ENCODE results near the gene NDUFS2. TPM values are rescaled to one million over a fixed set of nuclear protein-coding genes. Genes with fewer than 3 reads are reported as not detected.
"Not testable (repeated sequence)": the region's sequence is repeated elsewhere in the genome, so short reads cannot be mapped to it uniquely, and the experiment has no call there.

The NDUFS2 gene
- total RNA-seq, 2 experiments from 2014 or later: 87.3 to 88.8 TPM

GRCh38 chr1:161255302-161255701 lies 53.1 kb downstream of the NDUFS2 start:
- POLR2A ChIA-PET, CTCF ChIA-PET: not testable (repeated sequence)

DNA sequence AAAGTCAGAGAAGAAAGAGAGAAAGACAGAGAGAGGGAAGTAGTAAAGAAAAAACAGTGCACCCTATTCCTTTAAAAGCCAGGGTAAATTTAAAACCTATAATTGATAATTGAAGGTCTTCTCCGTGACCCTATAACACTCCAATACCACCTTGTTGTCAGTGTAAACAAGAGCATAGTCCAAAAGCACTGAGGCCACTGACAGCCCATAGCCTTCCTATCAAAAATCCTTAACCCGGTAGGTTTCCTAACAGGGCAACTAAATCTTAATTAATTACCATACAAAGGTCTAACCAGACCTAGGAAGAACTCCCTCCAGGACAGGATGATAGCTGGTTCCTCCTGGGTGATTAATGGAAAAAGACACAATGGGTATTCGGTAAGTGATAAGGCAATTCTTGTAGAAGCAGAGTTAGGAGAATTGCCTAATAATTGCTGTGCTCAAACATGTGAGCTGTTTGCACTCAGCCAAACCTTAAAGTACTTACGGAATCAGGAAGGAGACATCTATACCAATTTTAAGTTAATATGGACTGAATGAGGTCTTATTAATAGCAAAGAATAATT lies 53.9 kb downstream of the NDUFS2 start:
- CTCF ChIA-PET: not testable (repeated sequence)

DNA sequence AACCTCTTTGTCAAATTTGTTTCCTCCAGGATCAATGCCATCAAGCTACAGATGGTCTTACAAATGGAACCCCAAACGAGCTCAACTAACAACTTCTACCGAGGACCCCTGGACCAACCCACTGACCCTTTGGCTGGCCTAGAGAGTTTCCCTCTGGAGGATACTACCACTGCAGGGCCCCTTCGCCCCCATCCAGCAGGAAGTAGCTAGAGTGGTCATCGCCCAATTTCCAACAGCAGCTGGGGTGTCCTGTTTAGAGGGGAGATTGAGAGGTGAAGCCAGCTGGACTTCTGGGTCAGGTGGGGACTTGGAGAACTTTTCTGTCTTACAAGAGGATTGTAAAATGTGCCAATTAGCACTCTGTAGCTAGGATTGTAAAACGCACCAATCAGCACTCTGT lies 54.9 kb downstream of the NDUFS2 start:
- CTCF ChIA-PET: interaction anchor here (0.6 to 1.1 kb wide), 2 partner anchors 9 to 36 kb away, joined by 3 to 4 read pairs; no protein-coding TSS in a partner anchor
- POLR2A ChIA-PET: not testable (repeated sequence)

More for the DNA sequence above, 53.9 kb downstream of the NDUFS2 start:
- POLR2A ChIA-PET: not testable (repeated sequence)

- ChIA-PET POLR2A (no interaction called here), CTCF (interaction anchor here (0.7 to 1.8 kb wide), 2 partner anchors 9 to 123 kb away, joined by 4 to 7 read pairs; no protein-coding TSS in a partner anchor)
These were observed 56.5 kb downstream of the NDUFS2 start, which contains the start of gene PCP4L1 for GRCh38 chr1:161258439-161259344. Gene PCP4L1, plus strand, starts transcription at chr1:161258745. Its CDS starts 230 bp downstream, at chr1:161258975.

GRCh38 chr1:161259345-161259702 lies 57.2 kb downstream of the NDUFS2 start:
- POLR2A ChIA-PET: no interaction called here
- CTCF ChIA-PET: interaction anchor here (0.7 to 1.8 kb wide), 2 partner anchors 10 to 122 kb away, joined by 4 to 7 read pairs; no protein-coding TSS in a partner anchor

- ChIA-PET CTCF (interaction anchor here (1.8 kb wide), 1 partner anchor 122 kb away, joined by 7 read pairs; no protein-coding TSS in a partner anchor), POLR2A (no interaction called here)
These were observed 57.6 kb downstream of the NDUFS2 start for GRCh38 chr1:161259765-161260164.

GRCh38 chr1:161260376-161261260 lies 58.5 kb downstream of the NDUFS2 start:
- ChIA-PET CTCF (interaction anchor here (1.0 kb wide), 1 partner anchor 35 kb away, joined by 4 read pairs; the partner anchor contains the start of gene TOMM40L), POLR2A (interaction anchor here (0.6 kb wide), 1 partner anchor 46 kb away, joined by 7 read pairs; no protein-coding TSS in a partner anchor)

GRCh38 chr1:161261261-161262235 lies 59.4 kb downstream of the NDUFS2 start:
- ChIA-PET POLR2A (interaction anchor here (0.6 kb wide), 1 partner anchor 45 kb away, joined by 7 read pairs; no protein-coding TSS in a partner anchor), CTCF (interaction anchor here (1.0 kb wide), 1 partner anchor 36 kb away, joined by 4 read pairs; the partner anchor contains the start of gene TOMM40L)

Other genes starting within 250 kb of the NDUFS2 start
- gene ITLN2, start 247.6 kb upstream of the NDUFS2 start, total RNA-seq: not detected
- 10 to 100 TPM in 1 of 2 experiments, 1 to 10 TPM in 1; 8.6 to 11.5 TPM for gene F11R, start 181.2 kb upstream of the NDUFS2 start, total RNA-seq
- gene TSTD1, start 163.4 kb upstream of the NDUFS2 start, total RNA-seq: 10 to 100 TPM; 40.9 to 43.2 TPM
- 10 to 100 TPM; 58.4 to 63.8 TPM for gene USF1, start 156.4 kb upstream of the NDUFS2 start, total RNA-seq
- gene ARHGAP30, start 132.5 kb upstream of the NDUFS2 start, total RNA-seq: 100 to 1,000 TPM; 149 TPM
- gene NECTIN4, start 112.8 kb upstream of the NDUFS2 start, total RNA-seq: under 1 TPM in 1 of 2 experiments, not detected in 1; 0.08 TPM
- gene KLHDC9, start 104.0 kb upstream of the NDUFS2 start, total RNA-seq: under 1 TPM; 0.38 to 0.53 TPM
- 100 to 1,000 TPM; 148 to 159 TPM for gene PFDN2, start 84.3 kb upstream of the NDUFS2 start, total RNA-seq
- 10 to 100 TPM; 38.6 to 40.3 TPM for gene NIT1, start 84.3 kb upstream of the NDUFS2 start, total RNA-seq
- 10 to 100 TPM; 42.4 to 42.7 TPM for gene DEDD, start 69.7 kb upstream of the NDUFS2 start, total RNA-seq
- gene UFC1, start 48.4 kb upstream of the NDUFS2 start, total RNA-seq: 10 to 100 TPM; 99.0 to 99.9 TPM
- 10 to 100 TPM; 23.4 to 25.3 TPM for gene USP21, start 42.9 kb upstream of the NDUFS2 start, total RNA-seq
- 10 to 100 TPM; 23.1 to 24.1 TPM for gene PPOX, start 35.9 kb upstream of the NDUFS2 start, total RNA-seq
- 10 to 100 TPM; 56.4 to 58.9 TPM for gene B4GALT3, start 24.9 kb upstream of the NDUFS2 start, total RNA-seq
- gene ADAMTS4, start 3.3 kb upstream of the NDUFS2 start, total RNA-seq: under 1 TPM; 0.27 to 0.69 TPM
- gene FCER1G, start 12.9 kb downstream of the NDUFS2 start, total RNA-seq: 1 to 10 TPM in 1 of 2 experiments, under 1 TPM in 1; 0.95 to 1.1 TPM
- gene APOA2, start 21.3 kb downstream of the NDUFS2 start, total RNA-seq: not detected
- gene TOMM40L, start 23.7 kb downstream of the NDUFS2 start, total RNA-seq: 10 to 100 TPM; 23.7 to 25.1 TPM
- gene NR1I3, start 35.8 kb downstream of the NDUFS2 start, total RNA-seq: not detected
- gene PCP4L1, start 56.4 kb downstream of the NDUFS2 start, total RNA-seq: under 1 TPM in 1 of 2 experiments, not detected in 1; 0.13 TPM
- gene MPZ, start 107.6 kb downstream of the NDUFS2 start, total RNA-seq: 1 to 10 TPM; 2.3 to 2.6 TPM
- gene SDHC, start 112.0 kb downstream of the NDUFS2 start, total RNA-seq: 100 to 1,000 TPM; 211 to 218 TPM
- gene CFAP126, start 165.5 kb downstream of the NDUFS2 start, total RNA-seq: not detected

All from activated CD8-positive, alpha-beta memory T cell treated with anti-CD3 and anti-CD28 coated beads for 36 hours (primary cell).